Mucosa of rectum (tissue), 2 donors: ENCODE results near the gene CNBD2.

Source experiments
- H3K27ac ChIP-seq, 2 donors: one replicate each; pipeline ENCODE4 v1.7.0; 2013; ENCODE audit warnings: inconsistent platforms in 2 of 2, low read depth in 2 of 2, low read length in 2 of 2
- H3K27me3 ChIP-seq, 2 donors: one replicate each; pipeline ENCODE4 v1.7.0; 2013; ENCODE audit warnings: low read length in 2 of 2; ENCODE audit not compliant: control insufficient read depth in 2 of 2, insufficient read depth in 2 of 2
- H3K36me3 ChIP-seq, 2 donors: one replicate each; pipeline ENCODE4 v1.7.0; 2013; ENCODE audit warnings: low read length in 2 of 2; ENCODE audit not compliant: control insufficient read depth in 2 of 2, insufficient read depth in 2 of 2
- H3K4me1 ChIP-seq, 2 donors: one replicate each; pipeline ENCODE4 v1.7.0; 2013; ENCODE audit warnings: low read length in 2 of 2, mild to moderate bottlenecking in 1 of 2; ENCODE audit not compliant: control insufficient read depth in 2 of 2, insufficient read depth in 2 of 2
- H3K4me3 ChIP-seq, 2 donors: one replicate each; pipeline ENCODE4 v1.7.0; 2013; ENCODE audit warnings: low read length in 2 of 2
- H3K9ac ChIP-seq, 2 donors: one replicate each; pipeline ENCODE4 v1.7.0; 2013; ENCODE audit warnings: low read length in 2 of 2, low read depth in 1 of 2, mild to moderate bottlenecking in 1 of 2
- H3K9me3 ChIP-seq, 2 donors: one replicate each; pipeline ENCODE4 v1.7.0; 2013; ENCODE audit warnings: low read length in 2 of 2; ENCODE audit not compliant: control insufficient read depth in 2 of 2
- donor health status: healthy.
- donor health status: Normal muscosa, but diverticular disease.

The CNBD2 gene

DNA sequence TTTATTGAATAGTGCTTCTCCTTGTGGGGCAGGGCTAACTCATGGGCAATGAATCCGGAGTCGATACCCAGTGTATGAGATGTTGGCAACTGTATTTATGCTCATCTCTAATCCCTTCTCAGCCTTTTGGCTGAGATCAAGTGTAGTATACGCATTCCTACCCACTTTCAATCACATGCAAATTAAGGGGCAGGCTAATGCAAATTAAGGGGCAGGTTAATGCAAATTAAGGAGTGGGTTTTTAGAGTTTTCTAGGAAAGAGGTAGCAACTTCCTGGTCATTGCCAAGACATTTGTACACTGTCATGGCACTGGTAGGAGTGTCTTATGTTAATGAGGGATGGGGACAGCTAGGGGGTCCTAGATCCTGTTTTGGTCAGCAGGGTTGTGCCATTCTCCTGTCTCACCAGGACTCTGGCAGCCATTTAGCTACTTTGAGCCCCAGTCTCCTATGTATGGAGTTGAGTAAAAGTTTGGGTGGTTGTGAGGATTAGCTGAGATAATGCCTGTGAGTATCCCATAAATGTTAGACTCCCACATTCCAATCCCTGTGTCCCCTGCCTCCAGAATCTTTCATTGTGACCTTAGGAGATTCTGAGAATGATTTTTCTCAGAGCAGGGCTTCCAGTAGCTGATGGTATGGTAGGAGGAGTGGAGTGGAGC, at the start of gene CNBD2:
Gene CNBD2, plus strand, starts transcription at position 612 of the 662 bp plus-strand sequence. CDS start 173 bp downstream, outside the sequence.
- no peaks in the 10 kb centered on the region for H3K9me3 ChIP-seq
- no peak within 1 kb of the TSS for H3K27ac ChIP-seq
- no peak within 1 kb of the TSS for H3K4me3 ChIP-seq
- no peaks in the 10 kb centered on the region for H3K4me1 ChIP-seq
- no peak within 1 kb of the TSS for H3K9ac ChIP-seq
- H3K27me3 ChIP-seq, result no peaks in the 10 kb centered on the region
- no peaks in the 10 kb centered on the region for H3K36me3 ChIP-seq

DNA sequence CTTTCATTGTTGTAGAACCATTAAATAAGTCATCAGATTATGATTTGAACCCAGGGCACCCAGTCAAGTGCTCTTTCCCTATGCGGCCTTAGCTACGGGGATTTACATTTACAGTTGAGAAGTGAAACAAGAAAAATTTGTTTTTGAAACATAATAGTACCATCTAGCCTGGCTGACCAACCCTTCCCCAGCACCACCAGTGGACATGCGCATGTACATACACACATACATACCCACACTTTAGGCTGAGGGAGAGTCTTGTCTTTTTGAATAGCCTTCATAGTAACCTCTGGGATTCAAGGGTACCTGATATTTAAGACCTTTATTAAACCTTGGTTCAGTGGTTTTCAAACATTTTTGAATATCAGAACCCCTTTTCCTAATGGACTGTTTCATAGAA, 47.9 kb upstream of the CNBD2 start:
- H3K36me3 ChIP-seq, result peaks cover 28 to 39% of the 10 kb centered on the region in 2 donors
- H3K27ac ChIP-seq, result no peak overlapping the region
- no peaks in the 10 kb centered on the region for H3K4me1 ChIP-seq
- H3K4me3 ChIP-seq, result no peak overlapping the region
- H3K9me3 ChIP-seq, result no peaks in the 10 kb centered on the region
- no peak overlapping the region for H3K9ac ChIP-seq
- no peaks in the 10 kb centered on the region for H3K27me3 ChIP-seq

DNA sequence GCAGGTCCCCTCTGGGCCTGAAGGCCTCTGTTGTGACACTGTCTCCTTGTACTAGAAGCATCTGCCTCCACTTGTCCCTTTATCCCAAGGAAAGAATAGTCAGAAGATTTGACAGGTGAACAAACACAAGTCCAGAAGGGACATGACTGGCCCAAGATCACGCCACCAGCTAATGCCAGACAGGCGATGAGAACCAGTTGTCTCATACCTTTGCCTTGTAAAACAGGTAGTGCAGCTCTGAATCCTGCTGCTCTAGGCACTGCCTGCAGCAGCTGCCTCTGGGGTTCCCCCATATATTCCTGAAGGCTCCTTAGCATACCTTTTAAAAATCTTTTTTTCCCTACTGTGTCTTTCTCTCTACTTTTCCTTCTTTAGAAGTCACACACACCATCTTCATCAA, 39.1 kb upstream of the CNBD2 start:
- H3K27ac ChIP-seq, result no peak overlapping the region
- no peak overlapping the region for H3K4me3 ChIP-seq
- H3K4me1 ChIP-seq, result no peaks in the 10 kb centered on the region
- H3K36me3 ChIP-seq, result peaks cover 15 to 35% of the 10 kb centered on the region in 2 donors
- H3K9me3 ChIP-seq, result no peaks in the 10 kb centered on the region
- no peak overlapping the region for H3K9ac ChIP-seq
- H3K27me3 ChIP-seq, result no peaks in the 10 kb centered on the region

GRCh38 chr20:35934050-35934449, 34.3 kb upstream of the CNBD2 start:
- Histone ChIP-seq H3K27me3 (no peaks in the 10 kb centered on the region), H3K4me3 (no peak overlapping the region), H3K9ac (no peak overlapping the region), H3K4me1 (no peaks in the 10 kb centered on the region), H3K9me3 (no peaks in the 10 kb centered on the region), H3K27ac (no peak overlapping the region), H3K36me3 (peaks cover 15 to 34% of the 10 kb centered on the region in 2 donors)

DNA sequence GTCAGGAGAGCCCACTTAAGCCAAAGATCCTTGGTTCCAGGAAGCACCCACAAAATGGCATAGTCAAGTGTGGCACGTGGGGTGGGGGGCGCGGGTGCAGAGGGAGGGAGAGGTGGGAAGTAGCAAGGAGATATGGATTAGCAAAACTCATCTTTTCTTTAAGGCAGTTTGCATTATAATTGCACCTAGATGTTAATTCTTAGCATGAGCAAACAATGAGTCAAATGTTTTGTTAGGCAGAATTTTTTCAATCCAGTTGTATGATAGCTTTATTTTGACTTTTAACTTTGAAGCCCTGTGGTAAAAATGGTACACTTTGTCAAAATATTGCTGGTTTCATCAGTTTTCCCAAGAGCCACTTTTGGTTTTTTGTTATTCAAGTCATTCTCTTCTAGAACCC, 29.1 kb upstream of the CNBD2 start:
- no peaks in the 10 kb centered on the region for H3K4me1 ChIP-seq
- no peaks in the 10 kb centered on the region for H3K9me3 ChIP-seq
- peaks cover 35 to 48% of the 10 kb centered on the region in 2 donors for H3K36me3 ChIP-seq
- no peak overlapping the region for H3K27ac ChIP-seq
- no peak overlapping the region for H3K4me3 ChIP-seq
- H3K27me3 ChIP-seq, result no peaks in the 10 kb centered on the region
- no peak overlapping the region for H3K9ac ChIP-seq

DNA sequence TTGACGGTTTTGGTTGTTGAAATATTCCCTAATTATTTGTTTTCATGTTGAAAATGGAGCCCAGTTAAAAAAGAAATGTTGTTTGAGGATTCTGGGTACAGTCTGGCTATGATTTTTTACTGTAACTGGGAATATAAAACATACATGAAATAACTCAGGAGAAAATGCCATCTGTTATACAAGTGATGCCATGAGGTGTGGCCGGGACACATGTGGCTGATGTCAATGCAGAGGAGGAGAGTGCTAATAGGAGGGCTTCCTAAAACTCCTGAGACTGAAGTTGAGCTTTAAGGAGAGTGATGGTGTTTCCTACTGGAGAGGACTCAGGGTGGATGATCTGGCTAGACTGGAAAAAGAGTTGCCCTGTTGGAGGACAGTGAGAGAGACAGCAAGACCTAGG, 26.8 kb upstream of the CNBD2 start:
- no peaks in the 10 kb centered on the region for H3K9me3 ChIP-seq
- H3K36me3 ChIP-seq, result peaks cover 40 to 51% of the 10 kb centered on the region in 2 donors

DNA sequence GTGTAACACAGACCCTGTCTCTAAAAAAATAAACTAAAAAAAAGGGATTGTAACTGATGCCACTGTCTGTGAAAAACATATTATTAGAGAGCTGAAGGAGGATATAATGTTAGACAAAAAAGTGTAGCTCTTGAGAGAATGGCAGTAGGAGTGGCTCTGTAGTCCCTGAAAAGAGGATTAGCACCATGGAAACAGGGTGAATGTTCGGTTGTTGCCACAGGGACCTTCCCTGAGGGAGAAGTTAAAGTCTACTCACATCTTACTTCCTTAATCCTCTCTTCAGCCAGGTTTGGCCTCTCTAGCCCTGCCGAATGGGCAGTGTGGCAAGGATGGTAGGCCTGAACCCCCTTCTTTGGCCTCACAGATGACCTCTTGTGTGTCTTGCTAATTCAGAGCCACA, 26.1 kb upstream of the CNBD2 start:
- no peaks in the 10 kb centered on the region for H3K9me3 ChIP-seq
- no peaks in the 10 kb centered on the region for H3K27me3 ChIP-seq
- no peak overlapping the region for H3K9ac ChIP-seq
- no peaks in the 10 kb centered on the region for H3K4me1 ChIP-seq
- H3K36me3 ChIP-seq, result peaks cover 40 to 51% of the 10 kb centered on the region in 2 donors
- no peak overlapping the region for H3K4me3 ChIP-seq
- no peak overlapping the region for H3K27ac ChIP-seq

More for the DNA sequence above, 26.8 kb upstream of the CNBD2 start:
- Histone ChIP-seq H3K4me1 (no peaks in the 10 kb centered on the region), H3K4me3 (no peak overlapping the region), H3K27me3 (no peaks in the 10 kb centered on the region), H3K9ac (no peak overlapping the region), H3K27ac (no peak overlapping the region)

DNA sequence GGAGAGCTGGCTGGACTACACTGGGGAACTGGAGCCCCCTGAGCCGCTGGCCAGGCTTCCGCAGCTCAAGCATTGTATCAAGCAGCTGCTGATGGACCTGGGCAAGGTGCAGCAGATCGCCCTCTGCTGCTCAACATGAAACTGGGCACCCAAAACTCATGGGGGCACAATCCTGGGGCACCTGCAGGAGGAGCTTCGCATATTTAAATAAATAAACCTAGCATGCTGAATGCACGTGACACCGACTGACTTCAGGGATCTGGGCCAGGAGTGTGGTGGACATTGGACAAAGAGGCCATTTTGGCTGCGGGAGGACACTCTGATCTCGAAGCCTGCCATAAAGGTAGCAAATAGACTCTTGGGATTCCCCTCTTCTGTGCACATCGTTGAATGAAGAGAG, 20.9 kb upstream of the CNBD2 start:
- Histone ChIP-seq H3K4me3 (no peak overlapping the region), H3K9ac (no peak overlapping the region), H3K4me1 (peaks cover 4 to 8% of the 10 kb centered on the region in 2 donors), H3K9me3 (no peaks in the 10 kb centered on the region), H3K27ac (no peak overlapping the region), H3K36me3 (peaks cover 13 to 22% of the 10 kb centered on the region in 2 donors), H3K27me3 (no peaks in the 10 kb centered on the region)

DNA sequence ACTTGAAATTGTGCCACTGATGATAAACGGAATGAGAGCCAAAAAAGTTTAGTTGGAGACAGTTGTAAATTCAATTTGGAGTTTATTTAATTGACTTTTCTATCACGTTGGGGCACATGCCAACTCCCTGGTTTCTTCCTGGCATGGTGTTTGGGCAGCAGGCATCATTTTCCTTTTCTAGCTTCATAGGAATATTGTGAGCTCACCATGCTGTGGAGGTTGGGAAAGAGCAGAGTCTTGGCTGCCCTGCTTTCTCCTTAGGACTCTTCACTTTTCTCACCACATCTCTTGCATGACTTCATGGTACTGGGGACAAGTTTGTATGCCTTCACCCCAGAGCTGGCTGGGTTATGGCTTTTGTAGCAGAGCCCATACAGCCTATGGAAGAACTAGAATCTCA, 20.5 kb upstream of the CNBD2 start:
- Histone ChIP-seq H3K27ac (no peak overlapping the region), H3K4me3 (no peak overlapping the region), H3K4me1 (peaks cover 9 to 13% of the 10 kb centered on the region in 2 donors), H3K27me3 (no peaks in the 10 kb centered on the region), H3K9ac (no peak overlapping the region), H3K36me3 (peaks cover 13 to 22% of the 10 kb centered on the region in 2 donors), H3K9me3 (no peaks in the 10 kb centered on the region)

GRCh38 chr20:35950093-35950492, 18.3 kb upstream of the CNBD2 start:
- Histone ChIP-seq H3K27ac (no peak overlapping the region), H3K4me3 (no peak overlapping the region), H3K4me1 (peaks cover 14 to 19% of the 10 kb centered on the region in 2 donors), H3K36me3 (peaks cover 6 to 12% of the 10 kb centered on the region in 2 donors), H3K9me3 (no peaks in the 10 kb centered on the region), H3K9ac (no peak overlapping the region), H3K27me3 (no peaks in the 10 kb centered on the region)
